ENCODE data around the gene SAE1.

SAE1 gene

DNA sequence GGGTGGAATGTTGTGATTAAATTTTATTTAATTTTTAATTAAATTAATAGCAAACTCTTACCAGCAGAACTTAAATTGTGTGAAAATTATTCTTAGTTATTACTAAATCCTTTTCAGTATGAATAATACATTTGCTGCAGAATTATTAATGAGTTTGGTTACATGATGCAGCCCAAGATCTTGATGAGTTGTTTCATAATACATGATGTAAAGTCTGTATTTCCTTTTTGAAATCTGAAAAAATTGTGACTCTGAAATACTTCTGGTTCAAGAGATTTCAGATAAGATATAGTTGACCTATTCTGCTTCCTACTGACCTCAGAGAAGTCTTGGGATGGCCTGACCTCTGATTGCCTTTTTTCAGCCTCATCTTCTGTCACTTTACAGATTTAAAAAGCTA is 11.1 kb downstream of the SAE1 start:
- in situ Hi-C loops (cut with HindIII; ENCODE audit: low sequenced_read_pairs), result no loop called here
- TF ChIP-seq, protein P1, sequence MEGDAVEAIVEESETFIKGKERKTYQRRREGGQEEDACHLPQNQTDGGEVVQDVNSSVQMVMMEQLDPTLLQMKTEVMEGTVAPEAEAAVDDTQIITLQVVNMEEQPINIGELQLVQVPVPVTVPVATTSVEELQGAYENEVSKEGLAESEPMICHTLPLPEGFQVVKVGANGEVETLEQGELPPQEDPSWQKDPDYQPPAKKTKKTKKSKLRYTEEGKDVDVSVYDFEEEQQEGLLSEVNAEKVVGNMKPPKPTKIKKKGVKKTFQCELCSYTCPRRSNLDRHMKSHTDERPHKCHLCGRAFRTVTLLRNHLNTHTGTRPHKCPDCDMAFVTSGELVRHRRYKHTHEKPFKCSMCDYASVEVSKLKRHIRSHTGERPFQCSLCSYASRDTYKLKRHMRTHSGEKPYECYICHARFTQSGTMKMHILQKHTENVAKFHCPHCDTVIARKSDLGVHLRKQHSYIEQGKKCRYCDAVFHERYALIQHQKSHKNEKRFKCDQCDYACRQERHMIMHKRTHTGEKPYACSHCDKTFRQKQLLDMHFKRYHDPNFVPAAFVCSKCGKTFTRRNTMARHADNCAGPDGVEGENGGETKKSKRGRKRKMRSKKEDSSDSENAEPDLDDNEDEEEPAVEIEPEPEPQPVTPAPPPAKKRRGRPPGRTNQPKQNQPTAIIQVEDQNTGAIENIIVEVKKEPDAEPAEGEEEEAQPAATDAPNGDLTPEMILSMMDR (IDR thresholded peaks at IDR 0.05; ENCODE audit: low read depth, low read length), result no peak

DNA sequence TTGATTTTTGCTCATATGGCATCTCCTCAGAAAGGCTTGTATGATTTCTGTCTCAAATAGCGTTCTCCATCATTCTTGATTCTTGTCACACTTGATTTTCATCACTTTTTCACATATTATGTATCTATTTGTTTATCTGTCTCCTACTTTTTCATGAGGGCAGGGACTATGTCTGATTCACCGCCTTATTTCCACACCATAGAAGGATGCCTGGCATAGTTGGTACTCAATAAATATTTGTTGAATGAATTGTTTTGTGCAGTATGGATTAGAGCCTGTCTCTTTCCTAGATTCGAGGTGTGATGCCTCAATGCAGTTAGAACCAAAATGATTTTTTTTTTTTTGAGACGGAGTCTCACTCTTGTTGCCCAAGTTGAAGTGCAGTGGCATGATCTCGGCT is 12.1 kb downstream of the SAE1 start:
- in situ Hi-C loops (cut with HindIII; ENCODE audit: low sequenced_read_pairs), result no loop called here
- no peak for DNase-seq (ENCODE audit: low read depth, low spot score)
- H3K4me3 ChIP-seq (ENCODE audit: low read depth, low read length), result no peak overlapping the region
- TF ChIP-seq, protein P1 (IDR thresholded peaks at IDR 0.05; ENCODE audit: low read depth, low read length), result no peak

More for the DNA sequence above, 11.1 kb downstream of the SAE1 start:
- H3K4me3 ChIP-seq (ENCODE audit: low read depth, low read length), result no peak overlapping the region
- DNase-seq (ENCODE audit: low read depth, low spot score), result no peak

DNA sequence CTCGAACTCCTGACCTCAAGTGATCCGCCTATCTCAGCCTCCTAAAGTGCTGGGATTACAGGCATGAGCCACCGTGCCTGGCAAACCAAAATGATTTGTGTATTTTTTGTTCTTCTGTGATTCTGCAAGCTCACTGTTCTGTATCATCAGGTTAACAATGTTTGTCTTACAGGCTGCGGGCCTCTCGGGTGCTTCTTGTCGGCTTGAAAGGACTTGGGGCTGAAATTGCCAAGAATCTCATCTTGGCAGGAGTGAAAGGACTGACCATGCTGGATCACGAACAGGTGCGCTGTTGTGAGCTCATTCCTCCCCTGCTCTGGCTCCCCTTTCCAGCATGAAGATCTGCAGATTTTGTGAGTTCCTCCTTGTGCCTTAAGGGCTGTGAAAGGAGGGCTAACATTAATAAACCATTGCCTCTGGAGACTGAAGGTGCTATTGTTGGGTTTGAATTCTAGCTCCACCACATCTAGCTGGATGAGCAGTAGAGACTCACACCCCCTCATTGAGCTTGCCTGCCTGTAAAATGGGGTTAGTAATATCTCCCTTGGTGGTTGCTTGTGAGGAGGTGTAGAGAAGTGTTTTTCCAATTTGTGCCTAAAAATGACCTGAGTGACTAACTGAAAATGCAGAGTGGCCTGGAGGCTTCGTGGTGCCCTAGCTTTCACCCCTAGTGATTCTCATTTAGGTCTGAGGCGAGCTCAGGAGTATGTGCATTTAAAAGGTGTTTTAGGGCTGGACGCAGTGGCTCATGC is 12.9 kb downstream of the SAE1 start:
- TF ChIP-seq, protein P1 (IDR thresholded peaks at IDR 0.05; ENCODE audit: low read depth, low read length), result no peak
- in situ Hi-C loops (cut with HindIII; ENCODE audit: low sequenced_read_pairs), result no loop called here
- DNase-seq (ENCODE audit: low read depth, low spot score), result no peak
- H3K4me3 ChIP-seq (ENCODE audit: low read depth, low read length), result no peak overlapping the region

DNA sequence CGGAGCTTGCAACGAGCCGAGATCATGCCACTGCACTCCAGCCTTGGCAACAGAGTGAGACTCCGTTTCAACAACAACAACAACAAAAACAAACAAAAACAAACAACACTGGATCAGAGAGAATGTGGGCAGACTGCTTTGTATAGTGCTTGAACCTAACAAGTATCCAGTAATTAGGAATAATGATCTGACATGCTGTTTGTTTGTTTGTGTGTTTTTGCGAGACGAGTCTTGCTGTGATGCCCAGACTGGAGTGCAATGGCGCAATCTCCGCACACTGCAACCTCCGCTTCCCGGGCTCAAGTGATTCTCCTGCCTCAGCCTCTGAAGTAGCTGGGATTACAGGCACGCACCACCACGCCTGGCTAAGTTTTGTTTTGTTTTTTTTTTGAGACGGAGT is 14.0 kb downstream of the SAE1 start:
- DNase-seq (ENCODE audit: low read depth, low spot score), result no peak
- in situ Hi-C loops (cut with HindIII; ENCODE audit: low sequenced_read_pairs), result no loop called here
- TF ChIP-seq, protein P1 (IDR thresholded peaks at IDR 0.05; ENCODE audit: low read depth, low read length), result no peak
- H3K4me3 ChIP-seq (ENCODE audit: low read depth, low read length), result no peak overlapping the region

DNA sequence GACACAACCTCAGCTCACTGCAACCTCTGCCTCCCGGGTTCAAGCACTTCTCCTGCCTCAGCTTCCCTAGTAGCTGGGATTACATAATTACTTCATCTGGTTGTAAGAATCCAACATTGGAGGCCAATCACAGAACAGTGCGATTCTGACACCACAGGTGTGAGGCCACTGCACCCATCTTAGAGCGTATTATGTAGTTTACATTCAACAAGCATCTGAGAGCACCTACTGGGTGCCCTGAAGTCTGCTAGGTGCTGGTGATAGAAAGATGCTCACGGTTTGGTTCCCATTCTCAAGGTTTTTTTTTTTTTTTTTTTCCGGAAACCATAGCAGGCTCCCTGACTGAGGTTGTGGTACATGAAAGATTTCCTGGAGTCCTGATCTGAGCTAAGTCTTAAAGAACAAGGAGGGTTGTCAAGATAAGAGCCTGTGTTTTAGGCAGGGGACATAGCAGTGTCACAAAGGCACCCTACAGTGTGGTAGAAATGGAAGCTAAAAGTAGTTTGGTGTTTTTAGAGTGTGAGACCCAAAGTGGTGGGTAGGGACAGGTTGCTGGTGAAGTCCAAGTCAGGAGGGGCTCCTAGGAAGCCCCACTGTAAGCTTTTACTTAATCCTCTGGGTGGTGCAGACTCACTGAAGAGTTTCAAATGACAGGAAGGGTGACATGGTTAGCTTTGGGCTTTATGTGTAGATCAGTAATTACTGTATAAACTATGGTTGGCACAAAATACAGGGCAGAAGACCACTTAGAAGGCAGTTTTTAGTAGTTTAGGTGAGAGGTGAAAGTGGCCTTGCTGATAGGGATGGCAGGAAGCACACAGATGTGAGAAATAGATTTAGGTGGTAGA is 15.2 kb downstream of the SAE1 start:
- no peak overlapping the region for H3K4me3 ChIP-seq (ENCODE audit: low read depth, low read length)
- TF ChIP-seq, protein P1 (IDR thresholded peaks at IDR 0.05; ENCODE audit: low read depth, low read length), result no peak

DNA sequence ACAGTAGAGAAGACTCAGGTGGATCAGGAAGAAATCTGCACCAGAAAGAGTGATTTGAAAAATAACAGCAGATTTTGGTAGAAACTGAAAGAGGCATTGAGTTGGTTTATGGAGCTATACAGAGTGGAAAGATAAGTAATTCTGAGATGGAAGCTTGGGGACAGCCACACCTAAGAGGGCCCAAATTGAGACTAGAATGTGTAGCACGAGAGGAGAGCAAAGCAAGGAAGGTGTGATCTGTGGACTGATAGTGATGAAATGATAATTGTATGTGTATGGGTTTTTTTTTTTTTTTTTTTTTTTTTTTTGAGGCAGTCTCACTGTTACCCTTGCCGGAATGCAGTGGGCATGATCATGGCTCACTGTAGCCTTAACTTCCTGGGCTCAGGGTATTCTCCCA is 16.3 kb downstream of the SAE1 start:
- TF ChIP-seq, protein P1 (IDR thresholded peaks at IDR 0.05; ENCODE audit: low read depth, low read length), result no peak
- DNase-seq (ENCODE audit: low read depth, low spot score), result no peak
- no peak overlapping the region for H3K4me3 ChIP-seq (ENCODE audit: low read depth, low read length)
- in situ Hi-C loops (cut with HindIII; ENCODE audit: low sequenced_read_pairs), result no loop called here

More for the DNA sequence above, 15.2 kb downstream of the SAE1 start:
- DNase-seq (ENCODE audit: low read depth, low spot score), result no peak
- in situ Hi-C loops (cut with HindIII; ENCODE audit: low sequenced_read_pairs), result no loop called here
